ENCODE results near the gene E2F2. TPM values are rescaled to one million over a fixed set of nuclear protein-coding genes. Genes with fewer than 3 reads are reported as not detected.

E2F2 gene
- total RNA-seq, 1 donor from 2014 or later = 1.3 TPM

DNA sequence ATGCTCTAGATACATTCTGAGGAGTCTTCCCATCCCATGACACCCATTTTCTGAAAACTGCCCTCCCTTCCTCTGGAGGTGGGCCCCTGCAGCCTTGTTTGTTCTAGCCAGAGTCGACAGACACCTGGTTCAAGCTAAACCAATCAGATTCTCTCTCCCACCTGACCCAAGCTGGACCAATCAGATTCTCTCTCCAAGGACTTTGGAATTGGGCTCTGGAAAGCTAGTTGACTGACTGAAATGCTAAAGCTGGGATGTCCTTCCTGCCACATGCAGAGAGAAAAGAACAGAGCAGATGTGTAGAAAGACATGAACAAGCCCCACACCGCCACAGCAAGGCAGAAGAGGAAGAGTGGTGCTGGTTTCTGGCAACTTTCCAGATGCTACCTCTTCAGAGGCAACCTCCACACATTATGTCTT, 71.7 kb downstream of the E2F2 start:
- DNase-seq (ENCODE audit: extremely low spot score, unreplicated experiment) = no peak

More for the DNA sequence above, 71.7 kb downstream of the E2F2 start:
- Mint-ChIP-seq H3K36me3 (ENCODE audit: unreplicated experiment) (peaks cover 7% of the 10 kb centered on the region), H3K9me3 (ENCODE audit: unreplicated experiment) (no peaks in the 10 kb centered on the region), H3K4me3 (ENCODE audit: unreplicated experiment) (no peak overlapping the region), H3K27me3 (ENCODE audit: unreplicated experiment) (no peaks in the 10 kb centered on the region), H3K27ac (ENCODE audit: unreplicated experiment) (no peak overlapping the region), H3K4me1 (ENCODE audit: unreplicated experiment) (peaks cover 2% of the 10 kb centered on the region)
- TF ChIP-seq, protein P1, sequence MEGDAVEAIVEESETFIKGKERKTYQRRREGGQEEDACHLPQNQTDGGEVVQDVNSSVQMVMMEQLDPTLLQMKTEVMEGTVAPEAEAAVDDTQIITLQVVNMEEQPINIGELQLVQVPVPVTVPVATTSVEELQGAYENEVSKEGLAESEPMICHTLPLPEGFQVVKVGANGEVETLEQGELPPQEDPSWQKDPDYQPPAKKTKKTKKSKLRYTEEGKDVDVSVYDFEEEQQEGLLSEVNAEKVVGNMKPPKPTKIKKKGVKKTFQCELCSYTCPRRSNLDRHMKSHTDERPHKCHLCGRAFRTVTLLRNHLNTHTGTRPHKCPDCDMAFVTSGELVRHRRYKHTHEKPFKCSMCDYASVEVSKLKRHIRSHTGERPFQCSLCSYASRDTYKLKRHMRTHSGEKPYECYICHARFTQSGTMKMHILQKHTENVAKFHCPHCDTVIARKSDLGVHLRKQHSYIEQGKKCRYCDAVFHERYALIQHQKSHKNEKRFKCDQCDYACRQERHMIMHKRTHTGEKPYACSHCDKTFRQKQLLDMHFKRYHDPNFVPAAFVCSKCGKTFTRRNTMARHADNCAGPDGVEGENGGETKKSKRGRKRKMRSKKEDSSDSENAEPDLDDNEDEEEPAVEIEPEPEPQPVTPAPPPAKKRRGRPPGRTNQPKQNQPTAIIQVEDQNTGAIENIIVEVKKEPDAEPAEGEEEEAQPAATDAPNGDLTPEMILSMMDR (IDR thresholded peaks at IDR 0.05) = no peak

Other genes with a start within 250 kb of the E2F2 start
- gene HNRNPR, start 186.9 kb downstream of the E2F2 start, total RNA-seq = 140 and 151 TPM in 2 replicates
- 17.4 and 18.4 TPM in 2 replicates for gene ZNF436, start 161.4 kb downstream of the E2F2 start, total RNA-seq
- gene TCEA3, start 106.5 kb downstream of the E2F2 start, total RNA-seq = 4.0 and 4.6 TPM in 2 replicates
- gene ASAP3, start 47.1 kb downstream of the E2F2 start, total RNA-seq = 24.9 and 31.1 TPM in 2 replicates
- 73.5 and 86.9 TPM in 2 replicates for gene ID3, start 28.3 kb upstream of the E2F2 start, total RNA-seq
- gene RPL11, start 160.6 kb upstream of the E2F2 start, total RNA-seq = 823 and 843 TPM in 2 replicates
- gene ELOA, start 212.2 kb upstream of the E2F2 start, total RNA-seq = 41.4 and 47.0 TPM in 2 replicates
- gene PITHD1, start 247.2 kb upstream of the E2F2 start, total RNA-seq = 42.4 and 44.3 TPM in 2 replicates

All from osteocyte (in vitro differentiated cells).